Smooth muscle cell of the umbilical artery (primary cell): Measurements from ENCODE around the gene NEUROD4. TPM values are rescaled to one million over a fixed set of nuclear protein-coding genes. Genes with fewer than 3 reads are reported as not detected.

ENCODE experiments used
- total RNA-seq: library from RNA; depleted of rRNA; stranded (reverse); fragments of >200 nt; gene quantifications from 2 replicates; pipeline ENCODE4 v1.2.3, GENCODE V29; 2014

The NEUROD4 gene
- not detected in 2 replicates for total RNA-seq

DNA sequence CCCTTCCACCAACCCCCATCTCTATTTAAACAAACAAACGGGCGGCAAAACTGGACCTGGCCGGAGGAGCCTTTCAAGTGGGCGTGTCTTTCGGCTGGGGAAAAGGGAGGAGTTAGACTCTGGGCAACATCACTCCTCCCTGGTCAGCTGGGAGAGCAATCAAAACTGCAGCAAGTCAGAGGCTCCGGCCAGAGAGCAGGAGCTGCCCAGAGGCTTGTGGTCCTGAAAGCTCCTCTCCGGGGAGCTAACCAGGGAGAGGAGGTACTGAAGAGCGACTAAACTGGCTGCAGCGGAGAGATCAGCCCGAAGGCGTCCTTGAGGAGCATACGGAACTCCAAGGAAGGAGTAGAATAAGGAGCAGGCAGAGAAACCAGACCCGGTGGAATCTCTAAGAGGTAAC, at the start of gene NEUROD4:
TSS of gene NEUROD4 (plus strand) at position 191 of the 400 bp plus-strand sequence. CDS start 6,466 bp downstream, outside the sequence.

GRCh38 chr12:54984658-54985376, 35.0 kb upstream of the NEUROD4 start, which contains the start of gene TESPA1:
TSS of gene TESPA1 (minus strand) at chr12:54984762. CDS start at chr12:54974562, 10,200 bp downstream.

Other genes starting within 250 kb of the NEUROD4 start
- not detected in 2 replicates for gene MUCL1, start 165.5 kb upstream of the NEUROD4 start, total RNA-seq
- not detected in 2 replicates for gene TESPA1, start 35.2 kb upstream of the NEUROD4 start, total RNA-seq
- not detected in 2 replicates for gene OR9K2, start 106.4 kb downstream of the NEUROD4 start, total RNA-seq
- not detected in 2 replicates for gene OR10A7, start 201.1 kb downstream of the NEUROD4 start, total RNA-seq
- gene OR6C74, start 224.6 kb downstream of the NEUROD4 start, total RNA-seq = not detected in 2 replicates